ENCODE data around the gene SCRN3. TPM values are rescaled to one million over a fixed set of nuclear protein-coding genes. Genes with fewer than 3 reads are reported as not detected.
"Not testable (repeated sequence)": the region's sequence is repeated elsewhere in the genome, so short reads cannot be mapped to it uniquely, and the experiment has no call there.

The SCRN3 gene
- polyA plus RNA-seq, 3 donors: 8.3 to 13.5 (median 9.3) TPM

DNA sequence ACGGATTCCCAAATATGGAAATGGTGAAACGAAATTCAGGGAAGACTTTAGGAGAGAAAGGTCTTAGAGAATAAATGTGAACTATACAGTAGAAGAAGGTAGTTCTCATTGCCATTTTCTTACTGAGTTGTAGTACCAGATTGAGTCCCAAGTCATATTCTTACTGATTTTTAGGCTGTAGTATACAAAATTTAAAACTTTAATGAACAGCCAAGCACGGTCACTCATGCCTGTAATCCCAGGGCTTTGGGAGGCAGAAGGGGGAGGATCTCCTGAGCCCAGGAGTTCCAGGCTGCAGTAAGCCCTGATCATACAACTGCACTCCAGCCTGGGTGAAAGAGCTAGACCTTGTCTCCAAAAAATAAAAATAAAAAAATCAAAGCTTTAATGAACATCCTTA, 2.2 kb downstream of the SCRN3 start:
- 84 to 85% (median 85%) methylated on average over 3 of the region's 3 CpGs for WGBS, 3 donors
- H3K27ac ChIP-seq (ENCODE audit: low read depth, low read length): no peak overlapping the region

DNA sequence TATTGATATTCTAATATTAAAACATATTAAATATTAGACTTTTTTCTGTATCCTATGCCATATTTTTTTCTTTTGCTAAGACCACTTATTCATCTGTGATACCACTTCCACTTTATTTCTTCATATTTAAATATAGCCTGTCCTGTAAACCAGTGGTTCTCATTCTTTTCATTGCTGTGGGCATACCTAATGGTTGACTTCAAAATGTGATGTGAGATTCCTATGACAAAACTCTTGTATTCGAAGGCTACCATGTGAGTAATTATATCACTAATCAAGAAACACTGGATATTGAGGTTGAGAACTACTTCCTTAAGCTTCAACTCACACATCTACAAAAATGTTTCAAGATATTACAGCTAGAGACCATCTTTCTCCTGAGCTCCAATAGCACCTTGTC, 3.6 kb downstream of the SCRN3 start:
- H3K27ac ChIP-seq (ENCODE audit: low read depth, low read length): no peak overlapping the region
- 79 to 84% (median 83%) methylated on average over 1 of the region's 1 CpG for WGBS, 3 donors

DNA sequence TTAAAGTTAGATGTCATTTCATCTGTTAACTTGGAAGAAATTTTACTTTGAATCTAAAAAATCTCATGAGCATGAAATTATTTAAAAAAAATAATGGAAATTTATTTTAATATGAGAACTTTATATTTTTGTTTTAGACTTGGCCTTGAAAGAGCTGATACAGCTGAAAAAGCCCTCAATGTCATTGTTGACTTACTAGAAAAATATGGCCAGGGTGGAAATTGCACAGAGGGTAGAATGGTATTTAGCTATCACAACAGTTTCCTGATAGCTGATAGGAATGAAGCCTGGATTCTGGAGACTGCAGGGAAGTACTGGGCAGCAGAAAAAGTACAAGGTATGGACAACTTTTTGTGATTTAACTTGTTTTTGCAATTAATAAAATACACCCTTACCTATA, 5.3 kb downstream of the SCRN3 start:
- H3K27ac ChIP-seq (ENCODE audit: low read depth, low read length): no peak overlapping the region

DNA sequence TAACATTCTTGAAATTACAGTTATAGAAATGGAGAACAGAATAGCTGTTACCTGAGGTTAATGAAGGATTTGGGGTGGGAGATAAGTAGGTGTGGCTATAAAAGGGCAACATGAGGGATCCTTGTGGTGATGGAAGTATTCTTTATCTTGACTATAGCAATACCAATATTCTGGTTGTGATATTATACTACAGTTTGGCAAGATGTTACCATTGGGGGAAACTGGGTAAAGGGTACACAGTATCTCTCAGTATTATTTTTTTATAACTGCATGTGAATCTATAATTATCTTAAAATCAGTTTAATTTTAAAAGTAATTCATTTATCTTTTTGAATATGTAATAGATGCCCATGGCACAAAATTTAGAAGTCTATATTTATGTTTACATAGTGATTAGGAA, 8.1 kb downstream of the SCRN3 start:
- H3K27ac ChIP-seq (ENCODE audit: low read depth, low read length): no peak overlapping the region

DNA sequence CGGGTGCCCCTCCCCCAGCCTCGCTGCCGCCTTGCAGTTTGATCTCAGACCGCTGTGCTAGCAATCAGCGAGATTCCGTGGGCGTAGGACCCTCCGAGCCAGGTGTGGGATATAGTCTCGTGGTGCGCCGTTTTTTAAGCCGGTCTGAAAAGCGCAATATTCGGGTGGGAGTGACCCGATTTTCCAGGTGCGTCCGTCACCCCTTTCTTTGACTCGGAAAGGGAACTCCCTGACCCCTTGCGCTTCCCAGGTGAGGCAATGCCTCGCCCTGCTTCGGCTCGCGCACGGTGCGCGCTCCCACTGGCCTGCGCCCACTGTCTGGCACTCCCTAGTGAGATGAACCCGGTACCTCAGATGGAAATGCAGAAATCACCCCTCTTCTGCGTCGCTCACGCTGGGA, 14.5 kb downstream of the SCRN3 start:
- H3K27ac ChIP-seq (ENCODE audit: low read depth, low read length): not testable (repeated sequence)
- WGBS, 3 donors: 77 to 86% (median 80%) methylated on average over 14 to 19 of the region's 31 CpGs

DNA sequence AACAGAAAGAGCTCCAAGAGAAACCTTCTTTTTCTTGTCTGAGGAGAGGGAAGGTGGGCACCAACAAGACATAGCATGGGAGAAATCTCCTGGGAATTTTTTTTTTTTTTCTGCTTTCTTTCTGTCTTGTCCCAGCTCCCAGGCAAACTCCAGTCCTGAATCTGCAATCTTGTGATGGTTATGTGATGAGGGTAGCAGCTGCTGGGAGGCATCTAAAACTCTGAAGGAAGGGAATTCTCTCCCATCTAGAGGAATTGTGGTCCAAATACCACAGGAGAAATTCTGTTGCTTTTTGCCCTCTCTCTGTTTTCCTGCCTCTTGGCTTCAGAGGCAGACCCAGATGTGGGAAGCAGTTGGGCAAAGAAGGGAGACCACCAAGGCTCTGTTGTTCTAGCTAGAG, 16.7 kb downstream of the SCRN3 start:
- no peak overlapping the region for H3K27ac ChIP-seq (ENCODE audit: low read depth, low read length)

DNA sequence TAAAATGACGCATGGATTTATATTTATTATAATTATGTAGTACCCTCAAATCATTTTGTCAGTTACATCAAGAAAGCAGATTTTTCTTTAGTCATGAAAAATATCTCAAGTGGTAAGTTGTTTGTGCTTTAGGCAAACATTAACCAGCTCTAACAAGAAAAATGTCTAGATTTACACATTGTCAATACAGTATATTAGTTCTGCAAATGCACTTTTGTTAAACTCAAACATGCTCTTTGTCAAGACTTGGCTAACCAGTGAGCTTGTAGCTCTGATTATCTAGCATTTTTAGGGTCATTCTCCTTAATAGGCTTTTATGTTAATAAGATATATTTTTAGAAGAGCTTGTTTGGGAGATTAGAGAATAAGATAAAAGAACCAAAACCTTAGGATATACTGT, 32.7 kb downstream of the SCRN3 start:
- 45 to 97% (median 90%) methylated on average over 1 of the region's 1 CpG for WGBS, 3 donors
- no peak overlapping the region for H3K27ac ChIP-seq (ENCODE audit: low read depth, low read length)

DNA sequence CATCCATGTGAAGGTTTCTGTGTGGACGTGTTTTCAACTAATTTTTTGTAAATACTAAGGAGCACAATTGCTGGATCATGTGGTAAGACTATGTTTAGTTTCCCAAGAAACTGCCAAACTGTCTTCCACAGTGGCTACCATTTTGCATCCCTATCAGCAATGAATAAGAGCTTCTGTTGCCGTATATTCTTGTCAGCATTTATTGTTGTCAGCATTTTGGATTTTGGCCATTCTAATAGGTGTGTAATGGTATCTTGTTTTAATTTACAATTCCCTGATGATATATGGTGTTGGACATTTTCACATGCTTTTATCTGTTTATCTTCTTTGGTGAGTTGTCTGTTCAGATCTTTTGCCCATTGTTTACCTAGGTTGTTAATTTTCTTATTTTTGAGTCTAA, 34.5 kb downstream of the SCRN3 start:
- H3K27ac ChIP-seq (ENCODE audit: low read depth, low read length): no peak overlapping the region
- 73 to 98% (median 97%) methylated on average over 2 of the region's 2 CpGs for WGBS, 3 donors

DNA sequence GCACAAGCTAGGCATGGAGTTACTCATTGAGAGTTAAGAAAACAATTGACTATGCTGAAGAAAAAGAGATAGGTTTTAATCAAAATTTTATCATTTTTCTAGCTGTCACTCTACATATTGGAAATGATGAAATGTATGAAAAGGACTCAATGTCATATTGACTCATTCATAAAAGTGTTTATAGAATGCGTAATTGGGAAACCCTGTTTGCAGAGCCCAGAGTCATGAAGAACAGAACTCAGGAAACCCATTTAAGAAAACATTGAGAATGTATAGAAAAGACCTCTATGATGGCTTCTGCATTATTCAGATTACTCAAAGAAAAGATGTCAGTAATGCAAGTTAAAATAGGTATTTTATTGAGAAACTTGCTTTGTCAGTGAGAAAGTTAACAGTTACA, 36.4 kb downstream of the SCRN3 start:
- 99 to 100% (median 100%) methylated on average over 1 of the region's 1 CpG for WGBS, 3 donors
- H3K27ac ChIP-seq (ENCODE audit: low read depth, low read length): no peak overlapping the region

DNA sequence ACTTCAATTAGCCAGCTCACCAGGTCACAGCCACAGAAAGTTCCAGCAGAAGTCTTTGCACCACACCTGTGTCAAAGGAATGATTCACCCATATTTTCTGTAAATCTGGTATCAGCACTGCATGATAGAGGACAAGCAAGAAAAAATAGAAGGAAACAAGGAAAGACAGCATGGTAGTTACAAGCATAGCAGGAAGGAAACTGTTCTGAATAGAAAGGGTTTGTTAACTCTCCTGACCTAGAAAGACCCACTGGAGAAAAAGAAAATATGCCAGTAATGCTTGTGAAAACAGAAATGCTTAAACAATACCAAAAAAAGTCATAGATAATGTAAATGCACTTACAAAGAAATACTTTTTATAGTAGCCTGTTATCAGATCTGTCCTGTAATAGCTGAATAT, 40.8 kb downstream of the SCRN3 start:
- no peak overlapping the region for H3K27ac ChIP-seq (ENCODE audit: low read depth, low read length)

DNA sequence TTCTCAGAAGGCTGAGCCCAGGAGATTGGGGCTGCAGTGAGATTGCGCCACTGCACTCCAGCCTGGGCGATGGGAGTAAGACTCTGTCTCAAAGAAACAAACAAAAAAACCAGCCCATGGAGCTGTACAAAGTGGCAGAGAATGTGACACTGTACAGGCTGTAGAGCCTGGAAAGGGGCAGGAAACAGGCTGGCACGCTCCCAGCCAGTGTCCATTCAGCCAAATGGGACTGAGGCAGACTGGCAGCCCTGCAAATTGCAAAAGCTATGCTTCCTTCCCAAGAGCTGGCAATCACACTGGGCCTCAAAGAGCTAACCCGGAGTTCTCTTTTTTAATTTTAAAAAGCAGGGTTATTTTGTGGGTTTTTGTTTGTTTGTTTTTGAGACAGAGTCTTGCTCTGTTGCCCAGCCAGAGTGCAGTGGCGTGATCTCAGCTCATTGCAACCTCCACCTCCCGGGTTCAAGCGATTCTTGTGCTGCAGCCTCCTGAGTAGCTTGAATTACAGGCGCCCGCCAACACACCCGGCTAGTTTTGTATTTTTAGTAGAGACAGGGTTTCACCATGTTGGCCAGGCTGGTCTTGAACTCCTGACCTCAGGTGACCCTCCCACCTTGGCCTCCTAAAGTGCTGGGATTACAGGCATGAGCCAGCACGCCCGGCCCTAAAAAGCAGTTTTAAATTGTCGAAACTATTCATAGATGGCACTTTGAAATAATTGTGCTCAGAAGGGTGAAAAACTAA, 42.8 kb downstream of the SCRN3 start:
- WGBS, 3 donors: 69 to 85% (median 74%) methylated on average over 13 of the region's 13 CpGs
- no peak overlapping the region for H3K27ac ChIP-seq (ENCODE audit: low read depth, low read length)

DNA sequence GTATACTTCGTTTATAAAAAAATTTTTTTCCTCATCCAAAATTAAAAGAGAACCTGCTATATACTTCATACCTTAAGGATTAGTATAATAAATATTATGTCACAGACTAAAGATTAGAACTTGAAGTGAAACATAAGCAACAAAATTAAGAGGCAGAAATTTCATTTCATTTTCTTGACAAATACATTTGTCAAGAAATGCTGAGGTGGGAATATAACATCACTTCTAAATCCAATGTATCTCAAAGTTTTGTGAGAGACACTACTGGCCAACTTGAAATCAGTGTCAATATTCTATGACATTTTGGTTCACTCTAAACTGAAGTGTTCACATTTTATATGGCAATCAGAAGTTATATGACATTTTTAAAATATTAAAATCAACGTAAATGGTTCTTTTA, 43.8 kb downstream of the SCRN3 start:
- no peak overlapping the region for H3K27ac ChIP-seq (ENCODE audit: low read depth, low read length)
- WGBS, 3 donors: 87 to 90% (median 87%) methylated on average over 2 of the region's 2 CpGs

DNA sequence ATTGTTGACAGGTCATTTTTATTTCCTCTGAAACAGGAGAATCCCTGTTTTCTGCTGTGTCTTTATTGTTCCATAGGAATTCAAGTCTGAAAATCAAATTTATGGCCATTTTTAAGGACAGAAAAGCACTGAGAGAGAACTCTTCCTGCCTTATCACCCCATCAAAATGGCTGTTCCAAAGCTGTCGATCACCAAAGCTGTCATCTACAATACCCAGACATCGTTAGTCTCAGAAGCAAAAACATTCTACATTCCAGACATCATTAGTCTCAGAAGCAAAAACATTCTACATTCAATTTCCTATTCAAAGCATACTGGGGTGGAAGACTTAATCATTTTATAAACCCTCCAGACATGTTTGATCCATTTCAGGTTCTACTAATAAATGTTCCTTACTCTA, 44.4 kb downstream of the SCRN3 start:
- 85 to 95% (median 89%) methylated on average over 2 of the region's 2 CpGs for WGBS, 3 donors
- no peak overlapping the region for H3K27ac ChIP-seq (ENCODE audit: low read depth, low read length)

DNA sequence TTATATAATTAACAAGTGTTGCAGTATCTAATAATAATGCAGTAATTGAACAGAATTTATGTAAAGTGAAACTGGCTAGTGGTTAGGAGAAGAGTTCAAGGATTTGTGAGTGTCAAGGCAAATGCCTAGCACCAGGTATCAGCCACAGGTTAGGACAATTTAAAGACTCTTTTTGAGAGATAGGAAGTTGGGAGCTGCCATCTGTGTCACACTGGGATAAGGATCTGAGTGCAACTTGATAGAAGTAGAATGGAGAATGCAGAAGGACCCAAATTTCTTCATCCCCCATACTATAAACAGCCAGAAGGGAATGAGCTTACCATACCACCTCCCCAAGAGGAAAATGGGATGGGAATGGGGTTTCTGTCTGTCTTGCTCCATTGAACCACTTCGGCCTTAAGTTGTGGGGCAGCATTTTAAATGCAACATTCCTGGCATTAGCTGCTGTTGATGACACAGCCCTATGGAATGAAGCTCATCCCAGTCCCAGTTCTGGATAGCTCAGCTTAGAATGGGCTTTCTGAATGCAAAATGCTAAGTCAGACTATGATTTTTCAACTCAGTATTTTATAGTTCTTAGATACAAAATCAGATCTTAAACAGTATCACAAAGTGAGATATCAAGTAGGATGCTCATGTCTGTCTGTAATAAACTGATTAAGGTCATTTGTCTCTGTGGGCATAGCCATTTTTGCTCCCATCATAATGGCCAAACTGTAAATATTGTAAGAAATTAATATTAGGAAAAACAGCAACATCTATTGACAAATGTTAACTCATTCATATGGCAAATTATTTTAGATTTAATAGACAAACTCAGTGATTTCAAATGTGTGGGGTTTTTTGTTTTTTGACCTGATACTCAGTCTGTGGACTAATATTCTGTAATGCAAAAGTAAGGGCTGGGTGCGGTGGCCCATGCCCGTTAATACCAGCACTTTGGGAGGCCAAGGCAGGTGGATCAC, 47.3 kb downstream of the SCRN3 start:
- H3K27ac ChIP-seq (ENCODE audit: low read depth, low read length): no peak overlapping the region
- WGBS, 3 donors: 79 to 89% (median 85%) methylated on average over 3 of the region's 3 CpGs

DNA sequence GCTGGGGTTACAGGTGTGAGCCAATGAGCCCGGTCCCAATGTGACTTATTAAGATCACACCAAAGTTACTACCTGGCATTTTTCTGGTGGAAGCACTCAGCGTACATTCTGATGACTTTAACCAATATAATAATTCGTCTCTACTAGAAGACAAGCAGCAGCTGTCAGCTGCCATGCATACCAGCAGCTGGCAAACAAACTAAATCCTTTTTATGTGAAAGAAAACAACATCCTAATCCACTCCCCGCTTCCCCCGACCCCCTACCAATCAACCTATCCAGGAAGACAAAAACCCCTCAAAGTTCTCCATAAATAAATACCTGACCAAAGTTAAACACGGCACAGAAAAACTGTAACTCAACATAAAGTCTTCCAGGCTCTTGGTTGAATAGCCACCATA, 49.2 kb downstream of the SCRN3 start:
- no peak overlapping the region for H3K27ac ChIP-seq (ENCODE audit: low read depth, low read length)
- WGBS, 3 donors: 66 to 89% (median 80%) methylated on average over 6 of the region's 6 CpGs

DNA sequence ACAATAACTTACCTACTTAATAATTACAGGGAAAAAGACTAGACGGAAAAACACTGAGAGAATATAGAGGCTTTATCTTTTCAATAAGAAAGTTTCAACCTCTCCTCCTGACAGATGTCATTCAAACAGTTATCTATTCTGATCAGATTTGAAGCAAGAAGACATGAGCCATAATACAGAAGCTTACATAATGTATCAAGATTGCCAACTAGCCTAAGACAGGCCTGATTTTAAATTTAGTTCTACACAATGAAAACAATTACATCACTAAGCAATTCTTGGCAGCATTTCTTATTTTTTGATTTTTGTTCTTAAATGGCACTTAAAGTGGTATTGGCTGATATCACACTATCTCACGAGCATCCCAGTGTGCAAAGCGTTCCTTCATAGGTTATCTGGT, 49.7 kb downstream of the SCRN3 start:
- H3K27ac ChIP-seq (ENCODE audit: low read depth, low read length): no peak overlapping the region
- 79 to 95% (median 88%) methylated on average over 3 of the region's 3 CpGs for WGBS, 3 donors

DNA sequence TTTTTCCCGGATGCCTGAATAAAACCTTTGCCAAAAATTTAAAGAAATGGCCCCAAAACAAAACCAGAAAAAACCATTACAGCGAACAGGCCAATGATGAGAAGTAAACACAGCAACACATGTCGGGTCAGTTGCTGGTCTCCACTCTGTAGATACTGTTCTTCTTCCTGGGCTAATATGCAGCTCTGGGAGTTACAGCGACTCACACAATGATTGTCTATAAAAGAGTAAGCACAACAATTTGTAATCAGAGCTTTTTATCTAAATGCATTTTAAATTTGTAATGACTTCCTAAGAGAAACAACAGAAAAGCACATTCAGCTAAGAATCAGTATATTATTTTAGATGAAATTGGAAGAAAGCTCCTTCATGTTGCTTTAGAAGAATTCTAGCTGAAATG, 51.0 kb downstream of the SCRN3 start:
- no peak overlapping the region for H3K27ac ChIP-seq (ENCODE audit: low read depth, low read length)
- 86 to 94% (median 93%) methylated on average over 4 of the region's 4 CpGs for WGBS, 3 donors

DNA sequence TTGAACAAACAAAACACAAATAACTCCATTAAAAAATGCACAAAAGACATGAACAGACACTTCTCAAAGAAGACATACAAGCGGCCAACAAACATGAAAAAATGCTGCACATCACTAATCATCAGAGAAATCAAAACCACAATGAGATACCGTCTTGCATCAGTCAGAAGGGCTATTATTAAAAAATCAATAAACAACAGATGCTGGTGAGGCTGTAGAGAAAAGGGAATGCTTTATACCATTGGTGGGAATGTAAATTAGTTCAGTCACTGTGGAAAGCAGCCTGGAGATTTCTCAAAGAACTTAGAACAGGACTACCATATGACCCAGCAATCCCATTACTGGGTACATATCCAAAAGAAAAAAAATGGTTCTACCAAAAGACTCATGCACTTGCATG, 53.5 kb downstream of the SCRN3 start:
- H3K27ac ChIP-seq (ENCODE audit: low read depth, low read length): no peak overlapping the region
- WGBS, 3 donors: 87 to 97% (median 94%) methylated on average over 2 of the region's 2 CpGs

DNA sequence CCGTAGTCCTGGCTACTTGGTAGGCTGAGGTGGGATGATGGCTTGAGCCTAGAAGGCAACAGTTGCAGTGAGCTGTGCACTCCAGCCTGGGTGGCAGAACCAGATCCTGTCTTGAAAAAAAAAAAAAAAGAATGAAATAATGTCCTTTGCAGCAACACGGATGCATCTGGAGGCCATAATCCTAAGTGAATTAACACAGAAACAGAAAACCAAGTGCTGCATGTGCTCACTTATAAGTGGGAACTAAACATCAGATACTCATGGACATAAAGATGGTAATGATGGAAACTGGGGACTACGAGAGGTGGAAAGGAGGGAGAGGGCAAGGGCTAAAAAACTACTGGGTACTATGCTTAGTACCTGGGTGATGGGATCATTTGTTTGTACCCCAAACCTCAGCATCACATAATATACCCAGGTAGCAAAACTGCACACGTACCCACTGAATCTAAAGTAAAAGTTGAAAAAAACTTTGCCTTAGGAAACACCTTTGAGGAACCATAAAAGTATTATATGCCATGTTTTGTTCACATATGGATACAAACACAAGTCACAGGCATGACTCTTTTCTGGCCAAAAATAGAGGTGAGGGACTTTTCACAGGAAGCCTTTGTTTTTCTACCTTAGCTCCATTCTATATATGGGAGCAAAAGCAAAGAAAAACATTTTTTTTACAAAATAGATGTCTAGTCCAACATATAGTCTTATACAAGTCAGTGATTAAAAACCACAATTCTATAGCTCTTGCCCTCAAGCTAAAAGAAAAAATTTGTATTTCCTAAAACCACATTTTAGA, 54.7 kb downstream of the SCRN3 start:
- WGBS, 3 donors: 83 to 95% (median 88%) methylated on average over 4 of the region's 4 CpGs
- no peak overlapping the region for H3K27ac ChIP-seq (ENCODE audit: low read depth, low read length)
